Breast epithelium (tissue), 4 donors: Measurements from ENCODE around the gene ACTRT2. TPM values are rescaled to one million over a fixed set of nuclear protein-coding genes. Genes with fewer than 3 reads are reported as not detected.

Source experiments
- DNase-seq, 2 donors: peaks; one replicate each; pipeline ENCODE4 v3.0.0-alpha.2; 2019; ENCODE audit warnings: low spot score in 2 of 2
- H3K27ac ChIP-seq, 2 donors: fragments of 200-600 bp; sonication (generic) in 1 of 2; one replicate each; pipeline ENCODE4 v1.5.1; 2016 to 2019; ENCODE audit warnings: mild to moderate bottlenecking in 1 of 2
- H3K27me3 ChIP-seq, 2 donors: fragments of 200-600 bp; sonication (generic) in 1 of 2; one replicate each; pipeline versions ENCODE4 v1.5.1 to v1.6.0; 2017 to 2019; ENCODE audit warnings: control low read depth in 1 of 2, mild to moderate bottlenecking in 1 of 2
- H3K36me3 ChIP-seq: fragments of 200-600 bp; one replicate; pipeline ENCODE4 v1.5.1; 2019
- H3K4me1 ChIP-seq, 2 donors: fragments of 200-600 bp; sonication (generic); one replicate each; pipeline ENCODE4 v1.5.1; 2016 to 2019; ENCODE audit warnings: control low read depth in 1 of 2
- H3K4me3 ChIP-seq, 3 donors: fragments of 200-600 bp; sonication (generic); 1 replicate in 2 of 3; 2 replicates in 1 of 3; pipeline ENCODE4 v1.5.1; 2016 to 2019; ENCODE audit warnings: mild to moderate bottlenecking in 3 of 3, moderate library complexity in 2 of 3
- H3K9me3 ChIP-seq, 2 donors: fragments of 200-600 bp; sonication (generic) in 1 of 2; one replicate each; pipeline ENCODE4 v1.5.1; 2016 to 2019; ENCODE audit warnings: control low read depth in 1 of 2
- CTCF ChIP-seq, 3 donors: fragments of 450-650 bp; IDR thresholded peaks; one replicate each; pipeline ENCODE4 v1.5.1; 2016 to 2017; ENCODE audit warnings: antibody characterized with exemption in 3 of 3, mild to moderate bottlenecking in 3 of 3, moderate library complexity in 3 of 3
- POLR2A ChIP-seq: fragments of 450-650 bp; IDR thresholded peaks from one replicate; pipeline ENCODE4 v1.6.1; 2016; ENCODE audit warnings: antibody characterized with exemption, mild to moderate bottlenecking, moderate library complexity
- POLR2AphosphoS5 ChIP-seq, 3 donors: sonication (generic); formaldehyde crosslinking; IDR thresholded peaks; one replicate each; pipeline ENCODE4 v1.6.1; 2017; ENCODE audit warnings: antibody characterized with exemption in 3 of 3
- intact Hi-C: fragments of 100-400 bp; cut with DNase I; formaldehyde crosslinking; loops from one replicate; pipeline ENCODE4 v1.15.1; 2023; ENCODE audit warnings: low total_unique reads
- total RNA-seq, 3 donors: library from RNA; depleted of rRNA; stranded (reverse); fragments of >200 nt; gene quantifications; one replicate each; pipeline ENCODE4 v1.1.0, GENCODE V29; 2016

Gene ACTRT2
- total RNA-seq, 3 donors from 2014 or later = not detected

GRCh38 chr1:2977886-2978611 lies 43.2 kb upstream of the ACTRT2 start:
- Histone ChIP-seq H3K27me3 (peaks cover 0 to 47% of the 10 kb centered on the region in 2 donors), H3K36me3 (no peaks in the 10 kb centered on the region), H3K4me3 (no peak overlapping the region), H3K9me3 (no peaks in the 10 kb centered on the region), H3K27ac (no peak overlapping the region), H3K4me1 (no peaks in the 10 kb centered on the region)
- DNase-seq = no peak
- intact Hi-C loops = no loop called here
- TF ChIP-seq POLR2AphosphoS5 (IDR thresholded peaks at IDR 0.05) (no peak), POLR2A (no peak), CTCF (IDR thresholded peaks at IDR 0.05) (no peak)

GRCh38 chr1:2978691-2979190 lies 42.5 kb upstream of the ACTRT2 start:
- no peaks in the 10 kb centered on the region for H3K4me1 ChIP-seq

GRCh38 chr1:2979191-2980072 lies 41.8 kb upstream of the ACTRT2 start:
- Histone ChIP-seq H3K36me3 (no peaks in the 10 kb centered on the region), H3K27me3 (peaks cover 0 to 38% of the 10 kb centered on the region in 2 donors), H3K9me3 (no peaks in the 10 kb centered on the region), H3K27ac (no peak overlapping the region), H3K4me1 (no peaks in the 10 kb centered on the region), H3K4me3 (no peak overlapping the region)
- no peak for DNase-seq
- intact Hi-C loops = no loop called here
- no peak for TF ChIP-seq CTCF (IDR thresholded peaks at IDR 0.05)
- TF ChIP-seq POLR2A = no peak
- TF ChIP-seq POLR2AphosphoS5 (IDR thresholded peaks at IDR 0.05) = no peak

More at GRCh38 chr1:2978691-2979190, 42.5 kb upstream of the ACTRT2 start:
- TF ChIP-seq POLR2A (no peak), POLR2AphosphoS5 (IDR thresholded peaks at IDR 0.05) (no peak), CTCF (IDR thresholded peaks at IDR 0.05) (no peak)
- intact Hi-C loops = no loop called here
- no peaks in the 10 kb centered on the region for H3K36me3 ChIP-seq
- peaks cover 0 to 44% of the 10 kb centered on the region in 2 donors for H3K27me3 ChIP-seq
- H3K27ac ChIP-seq = no peak overlapping the region
- H3K9me3 ChIP-seq = no peaks in the 10 kb centered on the region
- no peak overlapping the region for H3K4me3 ChIP-seq
- no peak for DNase-seq

GRCh38 chr1:2980073-2980791 lies 41.0 kb upstream of the ACTRT2 start:
- no peak for DNase-seq
- Histone ChIP-seq H3K4me3 (no peak overlapping the region), H3K27ac (no peak overlapping the region), H3K27me3 (peaks cover 0 to 39% of the 10 kb centered on the region in 2 donors), H3K4me1 (no peaks in the 10 kb centered on the region), H3K9me3 (no peaks in the 10 kb centered on the region), H3K36me3 (no peaks in the 10 kb centered on the region)
- intact Hi-C loops = no loop called here
- TF ChIP-seq POLR2A = no peak
- no peak for TF ChIP-seq POLR2AphosphoS5 (IDR thresholded peaks at IDR 0.05)
- TF ChIP-seq CTCF (IDR thresholded peaks at IDR 0.05) = no peak
